ENCODE results near the gene GTPBP1.

Gene GTPBP1

DNA sequence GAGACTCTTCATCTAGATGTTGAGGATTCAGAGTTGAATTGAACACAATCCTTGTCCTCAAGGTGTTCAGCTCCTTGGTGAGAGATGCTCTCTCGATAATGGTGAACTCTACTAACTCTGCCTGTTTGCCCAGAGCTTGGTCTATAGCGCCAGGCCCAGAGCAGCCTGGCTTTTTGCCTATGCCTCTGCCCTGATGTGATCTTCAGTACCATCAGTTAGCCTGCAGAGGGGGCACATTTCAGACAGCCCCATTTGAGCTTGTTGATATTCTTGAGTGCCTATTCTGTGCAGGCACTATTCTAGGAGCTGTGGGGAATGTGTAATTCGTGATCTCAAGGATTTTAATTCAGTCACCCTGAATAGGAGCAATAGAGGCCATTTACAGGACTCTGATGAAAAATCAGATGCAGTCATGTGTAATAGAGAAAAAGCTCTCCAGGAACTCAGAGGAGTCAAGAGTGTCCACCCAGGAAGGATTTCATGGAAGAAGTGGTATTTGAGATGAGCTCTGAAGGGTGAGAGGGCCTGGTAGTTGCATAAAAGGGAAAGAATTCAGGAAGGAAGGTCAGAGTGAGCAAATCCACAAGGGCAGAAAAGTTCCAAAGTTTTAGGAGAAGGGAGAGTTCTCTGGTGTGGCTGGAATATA is 19.3 kb downstream of the GTPBP1 start:
- in situ Hi-C loops (cut with MboI; ENCODE audit: low sequenced_read_pairs) = no loop called here

- in situ Hi-C loops (cut with MboI; ENCODE audit: low sequenced_read_pairs) = no loop called here
These were observed 20.3 kb downstream of the GTPBP1 start for GRCh38 chr22:38725900-38726655.

DNA sequence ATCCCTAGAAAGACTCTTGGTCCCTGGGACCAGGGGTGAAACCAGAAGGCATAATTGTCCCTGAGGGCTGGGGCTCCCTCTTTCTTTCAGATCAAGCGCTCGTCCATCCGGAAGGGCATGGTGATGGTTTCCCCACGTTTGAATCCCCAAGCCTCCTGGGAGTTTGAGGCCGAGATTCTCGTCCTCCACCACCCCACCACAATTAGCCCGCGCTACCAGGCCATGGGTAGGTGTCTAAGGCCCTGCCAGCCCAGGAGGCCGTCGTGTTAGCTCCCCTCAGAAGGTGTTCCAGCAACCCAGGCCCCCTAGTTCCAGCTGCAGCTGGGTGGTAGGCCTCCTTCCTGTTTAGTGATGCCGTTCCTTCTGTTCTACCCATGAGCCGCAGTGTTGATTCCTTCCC is 21.4 kb downstream of the GTPBP1 start:
- in situ Hi-C loops (cut with MboI; ENCODE audit: low sequenced_read_pairs) = no loop called here

DNA sequence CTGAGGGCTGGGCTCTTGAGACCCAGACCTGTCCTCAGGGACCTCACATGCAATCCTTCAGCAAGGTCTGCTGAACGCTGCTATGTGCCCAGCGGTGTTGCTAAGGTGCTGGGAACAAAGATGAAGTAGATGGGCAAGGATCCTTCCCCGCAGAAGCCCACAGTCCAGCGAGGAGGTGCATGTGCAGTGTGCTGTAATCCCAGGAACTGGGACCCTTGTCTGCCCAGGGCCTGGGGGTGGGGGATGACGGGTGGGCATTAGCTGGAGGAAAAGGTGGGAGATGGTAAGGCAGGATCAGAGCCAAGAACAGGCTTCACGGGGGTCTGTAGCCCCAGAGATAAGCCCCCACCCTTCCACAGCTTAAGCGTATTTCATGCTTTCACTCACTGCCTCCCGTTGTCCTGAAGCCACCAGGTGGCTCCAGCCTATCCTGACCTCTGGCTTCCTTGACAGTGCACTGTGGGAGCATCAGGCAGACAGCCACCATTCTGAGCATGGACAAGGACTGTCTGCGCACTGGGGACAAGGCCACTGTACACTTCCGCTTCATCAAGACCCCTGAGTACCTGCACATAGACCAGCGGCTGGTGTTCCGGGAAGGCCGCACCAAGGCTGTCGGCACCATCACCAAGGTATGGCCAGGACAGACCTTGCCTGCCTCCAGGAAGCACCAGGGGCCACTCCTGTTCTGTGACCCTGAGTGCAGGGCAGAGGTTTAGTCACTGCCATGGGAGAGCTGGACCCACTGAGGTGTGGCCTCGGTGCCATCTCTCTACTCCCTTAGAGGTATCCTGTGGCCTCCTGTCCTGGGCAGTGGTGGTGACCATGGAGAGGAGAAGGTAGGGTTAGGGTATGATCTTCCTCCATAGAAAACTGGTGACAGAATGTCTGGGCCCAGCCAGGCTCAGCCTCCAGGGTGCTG is 22.0 kb downstream of the GTPBP1 start:
- in situ Hi-C loops (cut with MboI; ENCODE audit: low sequenced_read_pairs) = no loop called here

GRCh38 chr22:38728871-38729796 is 23.4 kb downstream of the GTPBP1 start:
- in situ Hi-C loops (cut with MboI; ENCODE audit: low sequenced_read_pairs) = no loop called here

- in situ Hi-C loops (cut with MboI; ENCODE audit: low sequenced_read_pairs) = no loop called here
These were observed 24.2 kb downstream of the GTPBP1 start for GRCh38 chr22:38729946-38730345.

GRCh38 chr22:38730411-38730871 is 24.7 kb downstream of the GTPBP1 start:
- in situ Hi-C loops (cut with MboI; ENCODE audit: low sequenced_read_pairs) = no loop called here

GRCh38 chr22:38731703-38732161 is 26.0 kb downstream of the GTPBP1 start:
- in situ Hi-C loops (cut with MboI; ENCODE audit: low sequenced_read_pairs) = no loop called here

DNA sequence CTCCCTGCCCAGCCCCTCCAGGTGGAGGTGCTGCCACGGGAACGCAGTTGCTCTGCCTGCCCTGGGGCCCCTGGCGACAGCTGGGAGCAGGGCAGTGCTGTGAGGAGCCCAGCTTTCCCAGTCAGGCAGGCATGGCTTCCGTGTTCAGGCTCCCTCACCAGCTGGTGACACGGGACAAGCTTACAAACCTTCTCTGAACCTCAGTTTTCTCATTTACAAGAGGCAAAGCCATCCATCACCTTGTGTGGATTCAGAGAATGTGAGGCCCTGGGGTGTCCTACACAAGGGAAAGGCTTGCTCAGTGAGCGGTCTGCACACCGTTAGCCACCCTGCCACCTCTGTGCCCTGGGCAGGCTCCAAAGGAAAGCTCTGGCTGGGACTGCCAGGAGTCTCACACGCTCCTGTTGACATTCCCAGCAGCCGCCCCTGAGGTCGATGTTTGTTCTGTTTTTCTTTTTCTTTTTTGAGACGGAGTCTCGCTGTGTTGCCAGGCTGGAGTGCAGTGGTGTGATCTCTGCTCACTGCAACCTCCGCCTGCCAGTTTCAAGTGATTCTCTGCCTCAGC is 26.6 kb downstream of the GTPBP1 start:
- in situ Hi-C loops (cut with MboI; ENCODE audit: low sequenced_read_pairs) = no loop called here

- in situ Hi-C loops (cut with MboI; ENCODE audit: low sequenced_read_pairs) = no loop called here
These were observed 27.6 kb downstream of the GTPBP1 start for GRCh38 chr22:38733329-38733723.

GRCh38 chr22:38733724-38734381 is 28.1 kb downstream of the GTPBP1 start:
- in situ Hi-C loops (cut with MboI; ENCODE audit: low sequenced_read_pairs) = no loop called here

DNA sequence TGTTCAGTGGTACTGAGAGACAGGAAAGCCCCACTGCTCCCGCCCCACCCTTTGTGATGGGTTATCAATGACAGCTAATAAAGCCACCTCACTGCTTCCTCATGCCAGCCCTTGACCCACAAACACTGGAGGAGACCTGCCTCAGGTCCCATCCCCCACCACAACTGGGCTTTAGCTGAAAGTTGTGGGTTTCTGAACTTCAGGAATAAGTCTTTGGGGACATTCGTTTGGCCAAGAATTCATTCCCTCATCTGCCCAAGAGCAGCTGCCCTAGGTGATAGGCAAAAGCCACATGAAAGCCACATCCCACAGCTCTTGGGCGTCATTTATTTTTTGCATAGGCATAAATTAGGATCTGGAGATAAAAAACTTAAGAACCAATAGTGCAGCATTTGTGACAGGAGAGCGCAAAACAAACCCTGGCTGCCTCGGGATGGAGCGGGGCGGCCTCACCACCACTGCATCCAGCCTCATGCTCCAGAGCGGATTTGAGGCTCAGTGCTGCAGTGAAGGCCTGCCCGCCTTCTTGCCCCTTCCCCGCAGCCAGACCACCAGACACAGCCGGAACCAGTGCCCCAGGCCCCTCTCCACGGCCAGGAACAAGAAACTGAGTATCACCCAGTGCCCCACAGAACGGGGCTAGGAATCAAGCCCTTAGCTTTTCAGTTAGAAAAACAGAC is 28.8 kb downstream of the GTPBP1 start:
- in situ Hi-C loops (cut with MboI; ENCODE audit: low sequenced_read_pairs) = no loop called here

GRCh38 chr22:38735126-38735464 is 29.4 kb downstream of the GTPBP1 start:
- in situ Hi-C loops (cut with MboI; ENCODE audit: low sequenced_read_pairs) = no loop called here

- in situ Hi-C loops (cut with MboI; ENCODE audit: low sequenced_read_pairs) = no loop called here
These were observed 29.9 kb downstream of the GTPBP1 start for GRCh38 chr22:38735465-38736256.

GRCh38 chr22:38736257-38736570 is 30.5 kb downstream of the GTPBP1 start:
- in situ Hi-C loops (cut with MboI; ENCODE audit: low sequenced_read_pairs) = no loop called here

- in situ Hi-C loops (cut with MboI; ENCODE audit: low sequenced_read_pairs) = no loop called here
These were observed 31.7 kb downstream of the GTPBP1 start for GRCh38 chr22:38737302-38738060.

DNA sequence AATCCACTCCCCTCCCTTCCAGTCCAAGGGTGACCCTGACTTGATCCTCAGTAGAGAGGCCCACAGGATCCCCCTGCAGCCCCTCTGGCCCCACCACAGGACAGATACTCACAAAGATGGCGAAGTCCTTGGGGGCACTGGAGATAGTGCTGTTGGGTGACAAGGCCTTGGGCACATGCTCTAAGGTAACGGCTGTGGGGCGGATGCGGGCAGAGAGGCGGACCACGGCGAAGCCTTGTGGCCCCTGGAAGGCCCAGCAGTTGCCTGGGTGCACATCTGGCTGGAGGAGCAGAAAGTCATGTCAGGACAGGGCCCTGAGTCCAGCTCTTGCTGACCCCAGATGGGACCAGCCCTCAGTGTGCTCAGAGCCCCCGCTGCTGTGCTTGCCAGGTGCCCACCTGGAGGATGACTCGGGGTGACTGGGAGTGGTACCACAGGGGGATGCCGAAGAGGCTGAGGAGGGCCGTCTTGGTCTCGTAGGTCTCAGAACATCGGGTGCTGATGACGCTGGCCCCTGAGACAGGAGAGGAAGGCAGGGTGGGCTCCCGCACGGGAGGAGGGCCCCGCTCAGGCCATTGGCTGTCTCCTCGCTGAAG is 32.8 kb downstream of the GTPBP1 start:
- in situ Hi-C loops (cut with MboI; ENCODE audit: low sequenced_read_pairs) = no loop called here

Data from HL-60/S4 treated with retinoic acid at 250 ng/mL for 4 days and 3 days (cell line).